HUDEP-2 (cell line): ENCODE measurements around the gene TXNIP.

Source experiments
- DNase-seq, 76 experiments: peaks; one replicate each; lab custom pipeline; 2025; ENCODE audit not compliant: unreplicated experiment in 76 of 76; lab: John Stamatoyannopoulos, UW

The TXNIP gene

DNA sequence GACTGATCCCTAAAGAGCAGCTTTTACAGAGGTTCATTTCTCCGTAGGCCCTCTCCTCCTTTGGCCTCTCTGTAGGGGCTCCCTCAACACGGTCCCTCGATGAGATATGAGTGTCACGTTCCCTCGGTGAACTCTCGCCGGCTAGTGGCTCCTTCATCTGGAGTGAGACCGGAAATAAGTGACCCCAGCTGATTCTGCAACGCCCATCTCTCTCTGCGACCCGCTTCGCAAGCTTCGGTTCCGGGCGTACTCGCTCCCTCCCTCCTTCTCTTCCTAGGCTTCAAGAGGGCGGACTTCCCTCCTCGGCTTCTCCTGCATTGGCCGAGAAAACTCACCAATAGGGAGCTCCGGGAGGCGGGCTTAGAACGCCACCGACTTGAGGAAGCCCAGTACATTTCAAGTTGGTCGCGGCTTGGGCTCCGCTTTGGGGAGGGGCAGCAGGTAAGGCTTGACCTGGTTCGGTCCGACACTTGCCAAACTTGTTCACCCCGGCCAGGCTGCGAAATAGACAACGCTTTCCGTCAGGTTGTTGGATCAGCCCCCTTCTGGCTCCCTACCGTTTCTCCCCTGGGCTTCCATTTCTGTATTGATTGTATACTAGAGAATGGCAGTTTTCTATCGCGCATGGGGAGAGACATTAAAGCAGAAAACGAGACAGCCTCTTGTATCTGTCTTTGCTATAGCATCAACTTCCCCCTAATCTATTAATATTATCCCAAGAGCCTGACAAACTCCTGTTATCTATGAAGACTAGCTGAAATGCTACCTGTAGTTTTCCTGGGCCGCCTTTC lies 31.9 kb downstream of the TXNIP start, which contains the start of the genes ANKRD34A and POLR3GL:
Gene ANKRD34A (minus strand): TSS at position 248 of the 791 bp plus-strand sequence. CDS start 2,816 bp downstream, outside the sequence.
Gene POLR3GL (plus strand): TSS at position 363 of the 791 bp plus-strand sequence. CDS start 10,176 bp downstream, outside the sequence.
- peak in 75 of 76 experiments; percentile 51 to 96 (median 88) for DNase-seq

DNA sequence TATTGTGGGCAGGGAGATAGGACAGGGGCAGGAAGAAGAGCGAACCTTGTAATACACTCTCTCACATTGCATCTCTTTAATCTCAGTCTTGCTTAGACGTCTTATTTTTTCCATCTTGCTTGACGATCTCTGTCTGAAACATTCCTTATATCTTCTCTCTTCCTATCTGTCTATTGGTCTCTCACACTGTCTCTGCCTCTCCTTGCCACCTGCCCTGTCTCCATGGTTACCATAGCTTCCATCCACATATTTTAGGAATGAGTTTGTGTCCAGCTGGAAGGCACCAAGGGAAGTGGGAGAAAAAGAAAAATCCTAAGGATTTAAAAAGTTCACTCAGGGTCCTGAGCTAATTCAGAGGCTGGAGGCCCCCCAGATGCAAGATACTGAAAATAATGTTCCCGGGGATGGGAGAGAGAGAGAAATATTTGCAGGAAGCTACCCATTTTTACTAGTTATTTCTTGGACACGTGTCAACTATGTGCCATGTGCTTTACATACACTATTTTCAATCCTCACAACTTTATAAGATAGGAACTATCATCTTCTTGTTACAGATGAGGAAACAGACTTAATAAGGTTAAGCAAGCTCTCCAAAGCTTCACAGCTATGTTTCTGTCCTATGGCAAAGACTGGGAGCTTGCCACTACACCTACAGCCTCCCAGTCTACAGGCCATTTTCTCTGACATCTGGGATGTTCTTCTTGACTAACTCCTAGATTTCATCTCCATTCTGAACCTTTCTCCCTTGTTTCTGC lies 32.9 kb downstream of the TXNIP start:
- DNase-seq: no peak

DNA sequence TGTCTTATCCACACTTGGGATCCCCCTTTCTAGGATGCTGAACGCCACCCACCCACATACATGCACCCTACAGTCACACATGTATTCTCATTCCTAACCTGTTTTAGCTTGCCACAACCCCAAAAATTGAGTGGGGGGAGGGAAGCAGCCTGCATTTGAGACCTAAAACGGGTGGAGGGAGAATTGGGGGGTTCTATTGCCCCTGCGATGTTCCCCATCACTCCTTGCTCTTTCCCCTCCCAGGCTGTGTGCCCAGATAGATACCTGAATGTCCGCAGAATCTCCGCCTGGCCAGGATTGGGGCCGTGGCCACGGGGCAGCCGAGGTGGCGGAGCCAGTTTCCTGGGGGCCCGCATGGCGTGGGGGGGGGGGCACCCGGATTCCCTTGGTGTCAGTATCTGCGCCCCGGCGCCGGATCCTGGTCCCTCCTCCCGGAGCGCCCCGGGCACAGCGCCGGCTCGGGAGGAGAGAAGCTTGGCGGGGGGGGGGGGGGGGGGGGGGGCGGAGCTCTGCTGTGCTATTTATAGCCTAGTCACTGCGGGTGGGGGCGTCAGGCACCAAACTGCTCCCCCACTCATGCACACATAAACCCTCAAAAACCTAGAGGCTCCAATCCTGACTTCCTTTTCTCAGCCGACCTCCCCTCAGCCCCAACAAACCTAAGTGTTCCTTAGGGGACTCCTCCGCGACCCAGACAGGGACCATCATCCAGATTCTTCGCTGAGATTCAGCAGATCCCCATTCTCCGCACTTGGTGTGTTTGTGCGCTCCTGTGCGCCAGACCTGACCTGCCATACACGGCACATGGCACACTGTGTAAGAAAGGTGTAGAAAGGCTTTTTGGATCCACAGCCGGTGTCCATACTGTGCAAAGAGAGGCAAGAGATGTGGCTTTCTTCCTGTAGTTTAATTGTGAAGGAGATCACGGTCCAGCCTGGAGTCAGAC lies 33.9 kb downstream of the TXNIP start:
- no peak for DNase-seq

DNA sequence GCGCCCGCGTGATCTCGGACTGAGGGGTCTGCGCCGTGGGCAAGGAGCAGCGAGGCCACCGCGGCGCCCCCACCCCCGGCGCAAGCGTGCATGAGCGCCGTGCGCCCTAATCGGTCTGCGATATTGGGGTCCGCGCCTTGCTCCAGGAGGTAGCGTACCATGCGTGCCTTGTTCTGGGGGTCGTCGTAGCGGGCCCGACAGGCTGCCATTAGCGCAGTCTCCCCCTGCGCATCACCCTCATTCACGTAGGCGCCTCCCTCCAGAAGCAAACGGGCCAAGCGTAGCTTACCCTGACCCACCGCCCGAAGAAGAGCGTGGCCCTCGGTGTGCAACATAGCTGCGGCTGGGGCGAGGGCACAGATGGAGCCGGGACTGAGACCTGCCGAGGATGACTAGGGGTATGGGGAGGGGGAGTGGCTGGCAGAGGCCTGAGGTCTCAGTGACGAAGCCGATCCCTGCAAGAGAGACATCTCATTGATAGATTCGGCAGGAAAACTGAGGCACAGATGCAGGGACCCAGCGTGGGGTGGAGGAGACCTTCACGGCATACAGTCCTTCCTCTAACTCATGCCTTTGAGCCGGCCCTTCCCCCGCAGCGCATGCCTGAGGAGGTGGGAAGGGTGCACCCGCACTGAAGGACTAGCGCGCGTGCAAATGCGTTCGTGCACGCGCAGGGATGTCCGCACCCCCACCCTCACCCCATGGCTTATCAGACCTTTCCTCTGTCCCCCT lies 34.8 kb downstream of the TXNIP start:
- peak in 4 of 76 experiments; percentile 13 to 31 (median 24) for DNase-seq

DNA sequence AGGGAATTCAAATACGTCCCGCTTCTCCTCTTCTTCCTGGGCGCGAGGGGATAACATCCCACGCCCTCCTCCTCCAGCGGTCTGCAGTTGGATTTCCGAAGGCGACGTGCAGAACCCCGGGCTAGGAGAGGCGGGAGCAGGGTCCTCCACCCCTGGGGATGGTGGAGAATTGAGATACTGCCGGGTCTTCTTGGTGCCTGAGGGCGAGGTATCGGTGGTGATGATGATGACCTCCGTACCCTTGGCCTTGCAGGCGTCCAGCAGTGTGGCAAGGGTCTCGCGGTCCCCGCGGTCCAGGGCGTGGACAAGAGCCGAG lies 35.3 kb downstream of the TXNIP start:
- no peak for DNase-seq

DNA sequence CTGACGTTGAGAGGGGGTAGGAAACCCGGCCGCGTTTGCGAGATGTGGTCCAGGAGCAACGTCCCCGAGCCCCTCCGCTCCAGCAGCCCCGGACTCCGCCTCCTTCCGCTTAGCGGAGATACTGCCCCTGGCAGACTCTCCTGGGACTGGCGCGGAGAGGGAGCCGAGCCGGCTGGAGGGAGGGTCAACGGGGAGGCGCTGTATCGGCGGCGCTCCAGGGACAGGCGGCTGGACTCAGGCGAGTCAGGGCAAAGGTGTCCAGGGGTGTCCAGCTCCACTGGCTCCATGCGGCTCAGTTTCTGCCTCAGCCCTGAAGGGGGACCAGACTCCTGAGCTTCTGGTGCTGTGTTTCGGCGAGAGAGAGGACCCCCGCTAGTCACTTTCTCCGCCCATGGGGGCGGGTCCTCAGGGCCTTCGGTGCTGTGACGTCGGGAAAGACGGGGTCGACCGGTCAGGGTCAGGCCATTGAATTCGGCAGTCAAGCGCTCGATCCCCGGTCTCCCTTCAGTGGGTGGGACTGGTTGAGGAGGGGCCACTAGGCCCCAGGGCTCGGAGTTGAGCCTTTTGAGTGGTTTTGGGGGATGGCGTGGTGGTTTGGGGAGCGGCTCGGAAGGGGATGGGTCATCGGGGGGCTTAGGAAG lies 35.8 kb downstream of the TXNIP start:
- DNase-seq: peak in 37 of 76 experiments; percentile 7 to 66 (median 44)

DNA sequence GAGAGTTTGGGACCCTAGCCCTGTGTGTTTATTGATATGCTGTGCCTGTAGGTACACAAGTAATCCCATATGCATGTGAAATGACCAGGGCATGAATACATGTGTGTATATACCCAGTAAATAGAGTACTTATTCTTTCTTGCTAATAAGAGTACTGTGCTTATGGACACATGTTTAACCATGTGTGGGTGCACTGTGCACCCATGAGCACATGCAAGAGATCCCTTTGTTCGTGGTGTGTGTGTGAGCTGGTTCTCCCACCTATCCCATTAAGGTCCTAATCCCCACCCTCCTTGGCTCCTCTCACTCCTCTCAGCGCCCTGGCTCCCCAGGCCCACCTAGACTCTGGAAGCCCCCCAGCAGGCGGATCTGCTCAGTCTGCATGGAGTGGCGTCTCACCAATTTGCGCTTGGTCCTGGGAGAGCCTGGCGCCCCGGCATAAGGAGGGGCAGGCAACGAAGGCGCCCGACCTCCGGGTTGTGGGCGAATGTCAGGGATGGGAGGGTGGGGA lies 36.4 kb downstream of the TXNIP start:
- DNase-seq: no peak

DNA sequence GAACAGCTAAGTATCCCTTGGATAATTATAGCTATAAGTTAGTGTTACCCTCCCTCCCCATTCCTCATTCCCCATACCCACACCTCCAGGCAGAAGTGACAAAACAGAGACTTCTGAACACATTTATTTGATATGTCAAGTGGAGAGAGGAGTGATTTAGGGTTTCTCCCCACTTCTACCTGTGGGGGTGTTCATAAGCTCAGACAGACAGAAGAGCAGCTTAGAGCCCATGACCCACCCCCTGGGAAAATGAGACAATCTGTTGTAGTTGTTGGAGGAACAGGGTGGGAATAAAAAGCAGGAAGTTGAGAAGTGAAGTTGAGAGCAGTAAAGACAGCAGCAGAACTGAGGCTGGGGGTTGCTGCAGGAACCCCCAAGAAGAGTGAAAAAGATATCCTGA lies 37.0 kb downstream of the TXNIP start:
- no peak for DNase-seq

DNA sequence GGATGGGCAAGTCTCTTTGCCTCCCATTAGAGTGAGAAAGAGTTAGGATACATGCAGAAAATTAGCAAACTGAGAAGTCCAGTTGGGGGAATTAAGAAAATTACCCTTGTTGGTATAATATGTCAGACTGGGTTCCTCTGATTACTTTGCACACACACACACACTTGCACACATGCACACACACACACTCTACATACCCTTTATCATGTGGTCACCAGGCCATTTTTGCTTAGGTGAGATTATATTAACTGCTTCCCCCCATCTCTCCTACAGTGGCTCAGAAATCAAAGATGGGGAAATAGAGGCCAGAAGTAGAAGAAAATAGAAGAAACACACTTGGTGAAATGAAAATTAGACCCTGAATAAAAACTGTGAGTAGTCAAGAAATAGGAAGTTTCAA lies 37.6 kb downstream of the TXNIP start:
- DNase-seq: no peak

DNA sequence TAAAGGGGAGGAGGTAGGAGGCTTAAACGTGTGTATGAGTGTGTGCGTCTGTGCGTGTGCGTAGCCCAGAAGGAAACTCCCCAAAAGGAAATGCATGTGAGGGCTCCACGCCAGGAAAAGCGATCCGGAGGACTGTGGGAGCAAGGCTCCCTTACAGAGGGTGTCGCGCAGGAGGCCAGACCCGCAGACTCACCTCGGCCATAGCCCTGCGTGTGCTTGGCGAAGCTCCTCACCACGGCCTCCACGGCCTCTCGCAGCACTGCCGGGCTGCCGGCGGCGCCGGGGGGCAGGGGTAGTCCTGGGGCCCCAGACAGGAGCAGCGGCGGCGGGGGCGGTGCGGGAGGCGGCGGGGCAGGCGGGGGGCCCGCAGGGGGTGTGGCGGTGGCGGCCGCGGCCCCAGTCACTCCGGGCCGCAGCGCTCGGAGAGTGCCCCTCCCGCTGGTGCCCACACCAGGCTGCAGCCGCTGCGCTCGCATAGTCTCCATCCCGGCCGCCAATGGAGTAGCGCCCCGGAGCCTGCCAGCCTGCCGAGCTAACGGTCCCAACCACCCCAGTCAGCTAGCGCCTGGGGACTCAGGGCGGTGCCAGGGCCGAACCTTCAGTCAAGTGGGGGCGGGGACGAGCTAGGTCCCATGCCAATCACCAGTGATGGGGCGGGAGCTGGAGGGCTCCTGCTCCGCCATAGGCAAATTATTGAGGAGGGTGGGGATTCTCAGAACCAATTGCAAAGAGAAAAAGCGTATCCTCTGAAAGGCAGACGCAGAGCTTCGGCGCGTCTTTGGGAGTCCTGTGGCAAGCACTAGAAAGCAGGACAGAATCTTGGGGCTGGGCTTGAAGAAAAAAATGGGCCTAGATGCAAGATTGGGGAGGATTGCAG lies 38.7 kb downstream of the TXNIP start, which contains the start of gene LIX1L:
Gene LIX1L (minus strand): TSS at position 575 of the 877 bp plus-strand sequence. CDS start 90 bp downstream, at position 485.
- peak in 75 of 76 experiments; percentile 57 to 98 (median 95) for DNase-seq

DNA sequence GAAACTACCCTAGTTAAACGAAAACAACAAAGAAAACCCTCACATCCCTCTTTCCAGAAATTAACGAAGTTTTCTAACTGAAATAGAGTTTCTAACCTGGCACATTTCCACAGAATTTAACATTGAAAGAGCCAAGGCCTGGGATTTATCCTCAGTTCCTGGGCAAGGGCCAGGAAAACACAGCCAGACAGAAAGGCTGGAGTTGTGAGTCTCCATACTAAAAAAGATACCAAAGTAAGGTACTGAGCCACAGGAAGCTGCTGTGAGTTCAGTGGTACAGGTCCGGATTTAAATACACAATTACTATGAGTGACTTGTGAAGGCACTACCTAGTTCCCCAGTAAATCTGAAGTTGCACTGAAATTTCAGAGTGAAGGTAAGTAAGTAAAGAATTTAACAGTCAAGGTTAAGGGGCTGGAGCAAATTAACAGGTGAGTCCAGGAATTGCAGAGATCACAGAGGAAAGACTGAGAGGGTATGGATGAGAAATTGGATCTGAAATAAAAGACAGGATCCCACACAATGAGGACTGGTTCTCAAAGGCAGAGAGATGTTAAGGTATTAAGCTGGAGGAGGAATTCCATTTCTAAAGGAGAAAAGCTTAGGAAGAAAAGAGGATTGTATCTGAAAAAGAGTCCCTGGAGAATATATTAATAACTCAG lies 39.5 kb downstream of the TXNIP start:
- no peak for DNase-seq

DNA sequence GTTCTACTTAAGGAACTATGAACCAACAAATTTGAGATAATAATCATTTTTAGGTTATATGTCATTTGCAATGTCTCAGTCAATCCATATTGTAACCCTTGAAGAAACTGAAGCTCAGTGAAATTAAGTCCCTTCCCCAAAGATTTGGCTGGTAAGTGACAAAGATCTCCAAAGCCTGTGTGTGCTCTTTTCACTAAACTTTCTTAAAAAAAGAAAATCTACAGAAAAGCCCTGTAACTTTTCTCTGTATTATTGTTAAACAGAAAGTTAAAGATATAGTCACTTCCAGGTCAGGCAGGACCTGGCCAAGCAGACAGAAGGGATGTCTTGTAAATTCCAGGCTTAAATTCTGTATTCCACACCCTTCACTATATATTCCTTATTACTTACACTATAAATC lies 40.0 kb downstream of the TXNIP start:
- no peak for DNase-seq

DNA sequence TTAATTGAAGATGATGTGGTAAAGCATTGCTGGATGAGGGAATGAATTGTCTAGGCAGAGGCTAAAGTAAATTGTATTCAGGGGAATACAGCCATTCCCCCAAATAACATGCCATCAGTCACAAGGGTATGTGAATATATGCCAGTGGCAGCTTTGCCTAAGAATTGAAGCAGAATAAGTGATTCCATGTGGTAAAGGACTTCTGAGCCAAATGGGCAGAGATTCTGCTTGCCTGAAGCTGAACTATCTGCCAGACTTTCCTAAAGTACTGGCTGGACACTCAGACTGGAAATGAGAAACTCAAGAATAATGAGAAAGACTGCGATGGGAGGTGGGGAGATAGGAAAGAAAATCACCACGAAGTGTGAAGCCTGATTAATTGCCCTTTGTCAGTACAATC lies 40.9 kb downstream of the TXNIP start:
- DNase-seq: no peak

DNA sequence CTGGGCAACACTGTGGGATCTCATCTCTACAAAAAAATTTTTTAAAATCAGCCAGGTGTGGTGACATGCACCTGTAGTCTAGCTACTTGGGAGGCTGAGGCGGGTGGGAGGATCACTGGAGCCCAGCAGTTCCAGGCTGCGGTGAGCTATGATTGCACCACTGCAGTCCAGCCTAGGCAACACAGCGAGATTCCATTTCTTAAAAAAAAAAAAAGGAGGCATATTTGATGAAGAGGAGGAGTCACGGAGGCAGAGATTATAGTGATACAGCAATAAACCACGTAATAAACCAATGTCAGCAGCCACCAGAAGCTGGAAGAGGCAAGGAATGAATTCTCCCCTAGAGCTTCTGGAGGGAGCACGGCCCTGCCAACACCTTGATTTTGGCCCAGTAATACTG lies 42.5 kb downstream of the TXNIP start:
- DNase-seq: no peak

DNA sequence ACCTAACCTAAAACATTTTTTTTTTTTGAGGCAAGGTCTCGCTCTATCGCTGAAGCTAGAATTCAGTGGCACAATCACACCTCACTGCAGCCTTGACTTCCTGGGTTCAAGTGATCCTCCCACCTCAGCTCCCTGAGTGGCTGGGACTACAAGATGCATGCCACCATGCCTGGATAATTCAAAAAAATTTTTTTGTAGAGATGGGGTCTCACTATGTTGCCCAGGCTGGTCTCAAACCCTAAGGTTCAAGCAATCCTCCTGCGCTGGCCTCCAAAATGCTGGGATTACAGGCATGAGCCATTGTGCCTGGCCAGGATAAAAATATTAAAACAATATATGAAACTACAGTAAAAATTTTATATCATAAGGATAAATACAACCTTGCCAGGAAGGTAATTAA lies 43.5 kb downstream of the TXNIP start:
- no peak for DNase-seq

DNA sequence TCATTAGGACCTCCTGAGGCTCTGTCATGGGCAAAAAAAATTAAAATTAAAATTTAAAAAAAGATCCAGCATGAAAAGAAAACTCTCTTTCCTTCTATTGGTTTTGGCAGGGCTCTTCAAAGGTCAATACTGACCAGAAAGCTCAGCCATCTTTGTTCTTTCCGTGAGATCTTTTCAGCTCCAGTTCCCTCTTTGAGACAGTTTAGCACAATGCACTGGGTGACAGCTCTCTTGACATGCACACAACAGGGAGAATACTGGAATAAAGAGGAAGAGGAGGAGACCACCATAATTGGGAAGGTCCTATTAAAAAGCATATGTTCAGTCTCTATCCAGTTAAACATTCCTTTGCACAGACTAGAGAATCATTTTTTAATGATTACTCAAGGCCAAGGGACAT lies 44.9 kb downstream of the TXNIP start:
- no peak for DNase-seq

DNA sequence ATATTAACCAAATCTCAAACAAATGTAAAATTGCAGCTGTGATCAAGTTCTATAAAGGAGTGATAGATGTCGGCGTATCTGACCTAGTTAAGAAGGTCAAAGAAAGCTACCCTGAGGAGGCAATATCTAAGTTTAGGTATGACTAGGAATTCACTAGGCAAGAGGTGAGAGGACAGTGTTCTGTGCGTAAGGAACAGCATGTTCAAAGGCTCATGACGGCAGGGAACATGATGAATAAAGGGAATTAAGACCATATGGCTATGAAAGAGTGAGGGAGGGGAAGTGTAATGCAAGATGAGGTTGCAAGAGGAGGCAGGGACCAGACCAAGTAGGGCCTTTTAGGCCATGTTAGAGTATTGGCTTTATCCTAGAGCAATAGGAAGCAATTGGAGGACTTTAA lies 47.2 kb downstream of the TXNIP start:
- no peak for DNase-seq

DNA sequence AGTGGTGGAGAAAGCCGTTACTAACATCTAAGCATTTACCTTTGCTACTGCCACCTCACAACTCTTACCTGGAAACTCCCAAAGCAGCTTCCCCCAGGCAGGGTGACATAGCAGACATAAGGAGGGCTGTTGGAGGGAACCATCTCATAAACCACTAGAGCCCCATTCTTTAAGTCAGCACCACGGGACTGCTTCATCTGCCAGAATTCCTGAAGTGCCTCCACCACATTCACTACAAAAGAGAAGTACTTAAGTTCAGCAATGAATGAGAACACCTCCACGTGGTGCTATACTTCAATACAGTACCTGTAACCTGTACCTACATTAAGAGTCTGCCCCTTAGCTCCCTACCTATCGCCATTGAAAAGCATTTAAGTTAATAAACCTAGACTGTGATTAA lies 48.8 kb downstream of the TXNIP start:
- no peak for DNase-seq
